Measurements from ENCODE around the gene SEMA3A.
"Not testable (repeated sequence)": the region's sequence is repeated elsewhere in the genome, so short reads cannot be mapped to it uniquely, and the experiment has no call there.

Gene SEMA3A

GRCh38 chr7:84230491-84230890 lies 35.9 kb upstream of the SEMA3A start:
- H3K4me3 ChIP-seq (ENCODE audit: low read depth, low read length): no peak overlapping the region
- no peak for TF ChIP-seq CTCF (IDR thresholded peaks at IDR 0.05; ENCODE audit: low read depth, low read length)

GRCh38 chr7:84228526-84228925 lies 33.9 kb upstream of the SEMA3A start:
- no peak overlapping the region for H3K4me3 ChIP-seq (ENCODE audit: low read depth, low read length)
- TF ChIP-seq CTCF (IDR thresholded peaks at IDR 0.05; ENCODE audit: low read depth, low read length): no peak

- H3K4me3 ChIP-seq (ENCODE audit: low read depth, low read length): no peak overlapping the region
- no peak for TF ChIP-seq CTCF (IDR thresholded peaks at IDR 0.05; ENCODE audit: low read depth, low read length)
These were observed 32.2 kb upstream of the SEMA3A start for GRCh38 chr7:84226759-84227158.

- no peak for TF ChIP-seq CTCF (IDR thresholded peaks at IDR 0.05; ENCODE audit: low read depth, low read length)
- H3K4me3 ChIP-seq (ENCODE audit: low read depth, low read length): no peak overlapping the region
These were observed 29.9 kb upstream of the SEMA3A start for GRCh38 chr7:84224505-84224904.

- no peak for TF ChIP-seq CTCF (IDR thresholded peaks at IDR 0.05; ENCODE audit: low read depth, low read length)
- H3K4me3 ChIP-seq (ENCODE audit: low read depth, low read length): no peak overlapping the region
These were observed 24.7 kb upstream of the SEMA3A start for GRCh38 chr7:84219310-84219709.

- H3K4me3 ChIP-seq (ENCODE audit: low read depth, low read length): no peak overlapping the region
- no peak for TF ChIP-seq CTCF (IDR thresholded peaks at IDR 0.05; ENCODE audit: low read depth, low read length)
These were observed 24.1 kb upstream of the SEMA3A start for GRCh38 chr7:84218681-84219080.

- TF ChIP-seq CTCF (IDR thresholded peaks at IDR 0.05; ENCODE audit: low read depth, low read length): no peak
- H3K4me3 ChIP-seq (ENCODE audit: low read depth, low read length): no peak overlapping the region
These were observed 21.9 kb upstream of the SEMA3A start for GRCh38 chr7:84216472-84216871.

- H3K4me3 ChIP-seq (ENCODE audit: low read depth, low read length): not testable (repeated sequence)
These were observed 20.2 kb upstream of the SEMA3A start for GRCh38 chr7:84214757-84215156.
